GM19463 (cell line): Measurements from ENCODE around the gene HSD17B7.
"Not testable (repeated sequence)": the region's sequence is repeated elsewhere in the genome, so short reads cannot be mapped to it uniquely, and the experiment has no call there.

Experiments
- ATAC-seq: cut with Tn5 transposase; IDR thresholded peaks from one replicate; pipeline ENCODE4 v1.9.1; 2021; ENCODE audit warnings: mild to moderate bottlenecking, moderate library complexity; ENCODE audit not compliant: unreplicated experiment

Gene HSD17B7, protein sequence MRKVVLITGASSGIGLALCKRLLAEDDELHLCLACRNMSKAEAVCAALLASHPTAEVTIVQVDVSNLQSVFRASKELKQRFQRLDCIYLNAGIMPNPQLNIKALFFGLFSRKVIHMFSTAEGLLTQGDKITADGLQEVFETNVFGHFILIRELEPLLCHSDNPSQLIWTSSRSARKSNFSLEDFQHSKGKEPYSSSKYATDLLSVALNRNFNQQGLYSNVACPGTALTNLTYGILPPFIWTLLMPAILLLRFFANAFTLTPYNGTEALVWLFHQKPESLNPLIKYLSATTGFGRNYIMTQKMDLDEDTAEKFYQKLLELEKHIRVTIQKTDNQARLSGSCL

DNA sequence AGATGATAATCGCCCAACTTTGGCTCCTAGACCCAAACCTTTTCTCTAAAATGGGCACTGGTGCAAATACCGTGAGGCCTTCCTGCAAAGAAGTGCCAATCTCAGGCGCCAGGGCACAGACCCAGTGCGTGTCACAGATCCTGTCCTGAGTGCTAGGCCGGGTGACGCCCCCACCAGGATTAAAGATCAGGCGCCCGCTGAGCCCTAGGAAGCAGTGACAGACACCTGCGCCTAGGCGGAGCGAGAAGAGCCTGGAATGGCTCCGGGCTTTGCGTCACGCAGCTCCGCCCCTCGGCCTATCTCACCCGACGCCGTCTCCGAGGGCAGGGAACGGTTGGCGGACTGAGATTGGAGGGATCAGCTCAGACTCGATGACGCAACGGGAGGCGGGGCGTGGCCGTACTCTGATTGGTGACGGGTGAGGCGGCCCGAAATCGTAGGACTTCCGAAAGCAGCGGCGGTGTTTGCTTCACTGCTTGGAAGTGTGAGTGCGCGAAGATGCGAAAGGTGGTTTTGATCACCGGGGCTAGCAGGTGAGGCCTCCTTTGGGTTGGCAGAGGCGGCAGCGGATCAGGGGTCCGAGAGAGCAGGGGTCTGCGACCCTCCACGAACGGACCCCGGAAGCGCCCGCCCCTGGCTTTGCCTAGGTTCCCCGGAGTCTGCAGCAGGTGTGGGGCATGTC lies at the start of gene HSD17B7:
HSD17B7 (plus strand) TSS at position 400 of the 682 bp plus-strand sequence; CDS start at position 499, 99 bp downstream.
- ATAC-seq, result peak; percentile 99

DNA sequence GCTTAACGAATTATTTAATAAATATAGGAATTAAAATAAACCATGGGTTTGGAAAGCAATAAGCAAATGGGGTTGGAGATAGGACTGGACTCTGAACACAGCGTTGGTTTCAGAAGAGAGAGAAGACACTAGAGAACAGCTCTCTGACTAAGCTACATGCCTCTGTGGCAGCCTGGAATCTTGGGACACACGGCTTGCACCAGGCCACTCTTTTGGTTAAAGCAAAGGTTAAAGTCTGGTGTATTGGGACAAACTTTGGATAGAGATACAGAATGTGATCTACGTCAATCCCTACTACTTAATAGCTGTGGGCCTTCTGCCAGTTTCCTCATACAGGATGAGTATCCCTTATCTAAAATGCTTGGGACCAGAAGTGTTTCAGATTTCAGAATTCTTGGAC lies 49.7 kb upstream of the HSD17B7 start:
- ATAC-seq, result no peak

DNA sequence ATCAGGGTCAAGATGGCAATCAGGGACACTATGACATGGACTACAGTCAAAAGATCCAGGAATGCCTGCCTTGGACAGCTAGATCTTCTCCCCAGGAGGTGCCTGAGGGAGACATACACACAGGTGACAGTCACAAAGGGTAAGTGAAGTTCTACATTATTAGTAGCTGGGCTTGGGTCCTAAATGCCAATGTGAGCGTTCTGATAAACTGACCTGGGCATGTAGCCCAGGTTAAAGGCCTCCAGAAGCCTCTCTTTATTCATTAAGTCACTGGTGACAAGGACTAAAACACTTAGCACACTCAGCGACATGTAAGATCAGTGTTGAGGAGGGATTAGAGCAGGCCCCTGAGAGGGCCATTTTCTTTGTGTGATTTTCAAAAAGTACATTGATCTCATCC lies 48.9 kb upstream of the HSD17B7 start:
- ATAC-seq, result no peak

DNA sequence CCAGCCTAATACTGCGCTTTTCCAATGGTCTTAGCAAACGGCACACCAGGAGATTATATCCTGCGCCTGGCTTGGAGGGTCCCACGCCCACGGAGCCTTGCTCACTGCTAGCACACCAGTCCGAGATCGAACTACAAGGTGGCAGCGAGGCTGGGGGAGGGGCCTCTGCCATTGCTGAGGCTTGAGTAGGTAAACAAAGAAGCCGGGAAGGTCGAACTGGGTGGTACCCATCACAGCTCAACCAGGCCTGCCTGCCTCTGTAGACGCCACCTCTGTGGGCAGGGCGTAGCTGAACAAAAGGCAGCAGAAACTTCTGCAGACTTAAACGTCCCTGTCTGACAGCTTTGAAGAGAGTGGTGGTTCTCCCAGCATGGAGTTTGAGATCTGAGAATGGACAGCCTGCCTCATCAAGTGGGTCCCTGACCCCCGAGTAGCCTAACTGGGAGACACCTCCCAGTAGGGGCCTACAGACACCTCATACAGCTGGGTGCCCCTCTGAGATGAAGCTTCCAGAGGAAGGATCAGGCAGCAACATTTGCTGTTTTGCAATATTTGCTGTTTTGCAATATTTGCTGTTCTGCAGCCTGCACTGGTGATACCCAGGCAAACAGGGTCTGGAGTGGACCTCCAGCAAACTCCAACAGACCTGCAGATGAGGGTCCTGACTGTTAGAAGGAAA lies 44.1 kb upstream of the HSD17B7 start:
- not testable (repeated sequence) for ATAC-seq

DNA sequence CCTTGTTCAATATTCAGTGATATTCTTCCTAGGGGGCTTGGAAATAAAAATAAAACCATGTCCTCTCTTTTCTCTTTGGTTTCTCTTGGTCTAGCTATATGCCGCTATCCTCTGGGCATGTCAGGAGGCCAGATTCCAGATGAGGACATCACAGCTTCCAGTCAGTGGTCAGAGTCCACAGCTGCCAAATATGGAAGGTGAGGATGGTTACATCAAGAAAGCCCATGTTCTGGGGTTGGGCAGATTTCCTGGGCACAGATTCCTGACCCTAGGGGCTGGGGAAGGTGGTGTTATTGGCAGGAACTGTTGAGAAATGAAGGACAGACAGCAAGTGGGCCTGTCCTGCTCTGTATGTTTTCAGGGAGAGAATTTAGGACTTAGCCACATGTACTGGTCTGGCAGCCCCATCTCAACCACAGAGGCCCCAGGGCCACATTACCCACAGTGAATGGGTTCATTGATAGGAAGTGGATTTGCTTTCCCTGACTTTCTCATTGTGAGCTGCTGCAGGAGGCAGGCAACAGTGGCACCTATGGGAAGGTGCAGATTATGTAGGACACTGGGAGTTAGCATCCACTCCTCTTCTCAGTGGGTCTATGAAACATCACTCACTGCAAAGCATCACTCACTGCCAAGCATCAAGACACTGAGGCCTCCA lies 37.4 kb upstream of the HSD17B7 start:
- ATAC-seq, result no peak

DNA sequence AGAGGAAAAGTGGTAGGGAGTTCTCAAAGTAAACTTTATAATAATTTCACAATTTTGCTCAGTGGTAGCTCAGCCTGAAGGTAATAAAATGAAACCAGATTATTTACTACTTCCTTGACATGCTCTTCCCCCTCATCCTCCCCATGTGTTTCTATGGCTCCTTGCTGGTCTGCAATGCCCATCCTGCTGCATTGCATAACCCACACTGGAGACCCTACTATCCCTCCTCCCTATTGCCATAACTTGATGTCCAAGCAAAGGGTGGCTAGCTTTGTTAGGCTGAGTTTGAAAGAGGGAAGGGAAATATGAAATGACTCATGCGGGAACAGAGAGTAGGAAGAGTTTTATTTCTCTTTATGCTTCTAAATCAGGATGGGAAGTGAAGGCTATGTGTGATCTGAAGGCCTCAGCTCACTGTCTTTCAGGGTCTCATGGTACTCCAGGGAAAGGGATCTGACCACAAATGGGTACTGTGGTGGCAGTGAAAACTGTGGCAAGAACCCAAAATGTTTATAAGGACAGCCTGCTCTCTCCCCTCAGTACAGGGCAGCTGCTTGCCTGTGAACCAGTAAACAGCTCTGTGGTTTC lies 36.4 kb upstream of the HSD17B7 start:
- no peak for ATAC-seq

DNA sequence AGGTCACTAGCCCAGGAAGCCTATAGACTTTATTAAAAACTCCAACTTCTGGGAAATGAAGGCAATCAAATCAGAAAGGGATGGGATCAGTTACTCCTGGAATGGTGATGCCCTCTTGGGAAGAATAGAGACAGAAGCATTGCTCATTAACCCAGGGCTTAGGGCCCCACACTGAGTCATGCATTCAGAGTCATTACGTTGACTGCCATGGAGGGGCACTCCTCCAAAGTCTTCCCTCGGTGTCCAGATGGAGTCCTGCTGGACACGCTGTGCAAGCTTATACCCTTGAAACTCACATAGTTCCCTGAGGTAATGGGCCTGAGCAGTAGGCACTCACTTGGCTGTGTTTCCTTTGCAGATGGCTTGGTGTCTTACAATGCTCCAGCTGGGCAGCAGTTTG lies 35.2 kb upstream of the HSD17B7 start:
- no peak for ATAC-seq

DNA sequence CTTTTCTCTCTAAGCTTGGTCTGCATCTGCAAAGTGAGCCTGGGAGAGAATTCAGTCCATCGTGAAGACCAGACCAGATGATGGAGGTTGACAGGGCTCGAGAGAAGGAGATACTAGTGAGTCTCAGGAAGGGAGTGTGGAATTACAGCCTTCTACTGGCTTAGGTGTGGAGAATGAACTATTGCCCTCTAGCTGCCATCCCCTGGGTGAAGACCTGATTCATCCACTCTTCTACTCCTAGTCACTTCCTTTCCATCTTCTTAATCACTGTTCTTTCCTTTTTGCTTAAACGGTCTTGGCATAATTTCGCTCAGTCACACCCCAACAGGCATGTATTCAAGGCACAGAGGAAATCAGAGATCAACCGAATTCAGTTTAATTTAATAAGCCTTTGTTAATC lies 34.0 kb upstream of the HSD17B7 start:
- no peak for ATAC-seq

DNA sequence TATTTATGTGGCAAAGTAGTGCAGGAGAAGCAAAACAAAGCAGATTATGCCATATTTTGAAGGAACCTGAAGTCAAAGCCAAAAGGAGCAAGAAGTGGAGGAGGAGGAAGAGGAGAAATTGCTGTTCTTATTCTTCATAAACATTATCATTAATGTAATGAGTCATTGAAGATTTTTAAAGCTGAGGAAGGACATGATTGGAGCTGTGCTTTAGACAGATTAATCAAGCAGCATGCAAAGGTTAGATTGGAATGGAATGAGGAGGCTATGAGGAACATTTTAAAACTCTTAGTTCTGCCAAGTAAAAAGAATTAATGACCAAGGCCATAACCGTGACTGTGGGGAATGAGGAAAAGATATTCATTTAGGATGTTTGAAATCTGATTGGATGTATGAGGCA lies 33.0 kb upstream of the HSD17B7 start:
- no peak for ATAC-seq

DNA sequence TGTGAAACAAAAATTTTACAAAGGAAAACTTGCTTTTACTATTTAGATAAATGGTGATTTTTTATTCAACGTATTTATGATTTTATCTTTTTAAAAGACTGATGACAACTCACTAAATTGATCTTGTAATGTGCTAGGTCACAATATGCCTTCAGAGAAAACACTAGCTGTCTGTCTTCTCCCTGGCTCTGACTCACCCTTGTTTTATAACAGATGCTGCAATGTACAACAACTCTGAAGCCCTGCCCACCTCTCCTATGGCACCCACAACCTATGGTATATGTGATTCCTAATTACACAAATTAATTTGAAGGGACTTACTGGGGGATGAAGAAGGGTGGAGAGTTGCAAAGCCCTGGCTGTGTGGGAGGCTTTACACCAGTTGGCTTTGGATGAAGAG lies 24.7 kb upstream of the HSD17B7 start:
- no peak for ATAC-seq

DNA sequence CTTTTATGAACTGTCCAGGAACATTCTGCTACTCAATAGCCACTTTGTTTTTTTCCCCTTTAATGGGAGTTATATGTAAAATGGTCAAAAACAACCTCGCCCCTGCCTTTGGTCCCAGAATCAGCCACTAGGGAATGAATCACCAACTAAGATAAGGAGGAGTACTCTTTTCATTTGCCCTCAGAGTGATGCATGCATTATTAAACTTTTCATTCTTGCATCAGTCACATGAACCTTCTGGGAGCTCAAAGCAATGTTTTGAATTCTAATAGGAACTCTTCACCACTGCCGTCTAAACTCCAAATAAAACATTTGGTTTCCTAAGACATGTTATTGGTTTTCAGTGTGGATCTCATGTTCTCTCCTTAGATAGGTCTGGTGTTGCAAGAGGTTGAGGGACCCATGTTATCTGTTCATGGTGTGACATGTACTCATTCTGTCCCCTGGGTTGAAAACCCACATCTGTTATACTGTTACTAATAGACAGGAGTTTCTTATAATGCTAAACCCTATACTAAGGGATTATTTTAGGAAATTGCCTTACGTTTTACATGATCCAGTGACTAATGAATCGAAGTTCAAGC lies 17.8 kb upstream of the HSD17B7 start:
- no peak for ATAC-seq

DNA sequence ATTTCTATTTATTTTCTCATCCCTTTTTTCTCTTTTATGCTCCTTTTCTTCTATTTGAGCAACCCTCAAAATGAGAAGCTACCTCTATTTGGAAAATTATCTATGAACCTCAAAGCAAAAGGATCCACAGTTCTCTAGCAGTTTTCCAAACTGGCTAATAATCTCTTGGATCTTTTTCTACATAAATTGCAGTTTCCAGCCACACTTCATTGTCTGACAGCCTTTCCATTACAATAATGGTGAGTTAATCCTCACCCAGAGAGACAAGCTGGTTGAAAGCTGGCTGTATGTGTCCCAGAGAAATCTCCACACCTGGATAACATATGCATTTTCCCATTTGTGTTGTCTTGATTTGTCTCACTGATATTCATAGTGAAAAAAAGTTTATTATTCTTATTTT lies 16.5 kb upstream of the HSD17B7 start:
- no peak for ATAC-seq

DNA sequence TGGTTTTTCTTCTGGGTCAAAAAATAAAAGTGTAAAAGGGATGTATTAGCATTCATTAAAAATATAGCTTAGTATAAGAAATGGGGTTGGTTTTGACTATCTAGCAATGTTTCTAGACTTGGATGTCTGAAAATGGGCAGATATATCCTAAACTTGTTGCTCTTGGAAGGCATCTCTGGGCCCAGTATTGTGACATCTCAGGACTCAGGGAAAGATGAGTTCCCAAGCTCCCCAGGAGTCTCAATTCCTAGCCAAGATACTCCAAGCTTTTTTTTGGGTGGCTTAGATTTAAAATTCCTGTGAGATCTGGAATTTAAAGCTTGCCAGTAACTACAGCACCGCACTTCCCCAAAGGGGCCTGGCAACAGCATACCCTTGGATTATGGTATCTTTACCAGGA lies 11.5 kb upstream of the HSD17B7 start:
- no peak for ATAC-seq

DNA sequence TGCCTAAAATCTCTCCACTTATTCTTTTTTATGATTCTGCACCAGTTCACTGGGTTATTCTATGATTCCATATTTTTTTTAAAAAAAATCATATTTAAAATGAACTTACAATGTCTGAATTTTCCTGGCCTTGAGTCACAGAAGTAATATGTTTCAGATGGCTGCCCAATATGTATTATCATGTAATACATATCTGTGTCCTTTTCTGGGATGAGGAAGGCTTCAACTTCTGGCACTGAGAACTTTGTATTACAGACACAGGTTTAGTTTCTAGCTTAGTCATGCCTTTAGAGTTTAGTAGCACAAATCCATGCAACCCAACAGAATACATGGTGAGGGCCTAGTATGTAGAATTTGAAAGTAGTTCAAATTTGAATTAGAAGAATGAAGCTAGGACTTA lies 7.8 kb upstream of the HSD17B7 start:
- no peak for ATAC-seq

DNA sequence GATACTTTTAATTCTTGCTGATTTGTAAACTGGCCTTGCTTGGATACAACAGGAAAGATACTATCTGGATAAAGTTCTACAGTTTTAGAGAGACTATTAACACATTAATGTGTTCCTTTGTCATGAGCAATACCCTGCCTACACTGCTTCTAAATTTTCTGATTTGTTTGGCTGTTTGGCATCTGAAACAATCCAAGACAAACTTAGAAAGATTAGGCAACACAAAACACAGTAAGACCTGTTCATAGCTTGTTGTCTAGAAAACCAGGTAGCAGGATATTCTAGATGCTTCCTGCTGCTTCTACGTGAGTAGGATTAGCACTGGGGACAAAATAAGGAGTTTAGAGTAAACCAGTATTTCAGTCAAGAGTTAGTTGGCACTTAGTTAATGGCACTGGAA lies 5.6 kb upstream of the HSD17B7 start:
- not testable (repeated sequence) for ATAC-seq

DNA sequence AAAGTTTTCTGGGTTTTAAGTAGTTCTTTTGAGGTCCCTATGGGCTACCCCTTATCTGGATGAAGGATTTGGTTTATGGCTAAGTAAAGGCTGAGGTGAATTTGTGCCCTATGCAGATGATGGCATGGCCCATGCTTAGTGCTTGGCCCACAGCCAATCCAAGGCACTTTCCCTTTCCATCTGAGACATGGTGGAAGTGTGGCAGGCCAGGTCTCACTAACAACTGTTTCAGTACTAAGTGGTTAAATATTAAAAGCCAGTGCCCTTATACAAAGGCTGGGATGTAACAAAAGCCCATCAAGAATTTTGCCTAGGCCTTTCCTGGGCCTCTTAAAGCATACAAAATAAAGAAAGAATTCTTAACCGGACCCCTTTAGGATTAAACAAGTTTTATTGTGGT lies 1.7 kb upstream of the HSD17B7 start:
- not testable (repeated sequence) for ATAC-seq

DNA sequence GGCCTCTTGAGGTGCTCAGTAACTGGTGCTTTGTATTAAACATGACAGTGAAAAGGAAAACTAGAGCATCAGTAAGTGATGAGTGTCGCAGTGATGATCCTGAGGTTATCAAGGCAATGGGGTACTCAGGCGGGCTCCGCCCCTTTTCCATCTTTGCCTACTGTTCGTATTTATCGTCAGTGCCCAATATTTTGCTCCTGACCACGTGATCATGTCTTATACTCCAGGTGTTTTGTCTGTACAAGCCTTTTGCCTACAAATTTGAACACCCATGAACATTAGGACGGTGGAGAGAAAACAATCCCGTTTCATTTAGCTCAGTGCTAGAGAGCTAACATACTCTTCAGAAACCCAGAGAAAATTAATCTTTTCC lies 469 bp downstream of the HSD17B7 start:
- ATAC-seq, result not testable (repeated sequence)

DNA sequence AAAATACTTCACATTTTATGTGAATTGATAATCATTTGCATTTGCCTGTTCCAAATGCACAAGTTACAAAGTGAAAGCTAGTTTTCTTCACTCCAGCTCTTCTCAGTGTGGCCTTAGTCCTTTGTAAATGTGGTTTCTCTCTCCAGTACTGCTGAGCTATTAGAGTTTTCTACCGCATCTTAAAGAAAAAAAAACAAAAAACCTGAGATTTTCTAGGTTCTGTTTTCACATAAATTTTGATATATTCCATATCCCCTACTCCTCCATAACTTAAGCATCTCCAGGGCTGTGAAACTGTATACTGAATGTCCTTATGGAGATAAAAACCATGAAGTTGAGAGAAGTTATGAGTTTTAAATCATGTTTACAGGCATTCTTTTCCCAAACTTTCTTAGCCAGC lies 3.8 kb downstream of the HSD17B7 start:
- not testable (repeated sequence) for ATAC-seq

DNA sequence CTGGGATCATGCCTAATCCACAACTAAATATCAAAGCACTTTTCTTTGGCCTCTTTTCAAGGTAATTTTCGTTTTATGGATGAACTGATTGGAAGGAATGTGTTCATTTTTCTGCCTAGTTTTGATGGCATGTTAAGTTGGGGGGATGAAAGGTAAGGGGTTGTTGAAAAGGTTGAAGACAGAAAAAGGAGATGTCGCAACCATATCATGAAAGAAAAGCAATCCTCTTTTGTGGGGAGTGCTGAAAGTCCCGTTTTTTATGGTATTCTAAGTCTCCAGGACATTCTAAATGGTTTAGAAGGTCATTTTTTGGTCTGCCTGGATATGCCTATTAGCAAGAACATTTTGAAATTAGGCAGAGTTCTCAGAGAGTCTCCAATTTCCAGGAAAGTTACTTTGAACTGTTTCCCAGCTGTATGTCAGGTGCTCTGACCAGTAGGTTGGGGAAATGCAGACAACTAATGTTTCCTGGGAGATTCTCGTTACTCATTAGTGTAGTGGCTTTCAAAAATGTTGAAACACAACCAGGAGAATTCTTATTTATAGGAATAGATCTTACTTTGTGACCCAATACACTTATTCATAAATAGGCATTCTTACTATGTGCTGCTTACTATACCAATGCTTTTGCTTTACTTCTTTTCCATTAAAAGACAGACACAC lies 6.2 kb downstream of the HSD17B7 start:
- not testable (repeated sequence) for ATAC-seq
